Measurements from ENCODE around the gene C9orf153.
"Not testable (repeated sequence)": the region's sequence is repeated elsewhere in the genome, so short reads cannot be mapped to it uniquely, and the experiment has no call there.

The C9orf153 gene

DNA sequence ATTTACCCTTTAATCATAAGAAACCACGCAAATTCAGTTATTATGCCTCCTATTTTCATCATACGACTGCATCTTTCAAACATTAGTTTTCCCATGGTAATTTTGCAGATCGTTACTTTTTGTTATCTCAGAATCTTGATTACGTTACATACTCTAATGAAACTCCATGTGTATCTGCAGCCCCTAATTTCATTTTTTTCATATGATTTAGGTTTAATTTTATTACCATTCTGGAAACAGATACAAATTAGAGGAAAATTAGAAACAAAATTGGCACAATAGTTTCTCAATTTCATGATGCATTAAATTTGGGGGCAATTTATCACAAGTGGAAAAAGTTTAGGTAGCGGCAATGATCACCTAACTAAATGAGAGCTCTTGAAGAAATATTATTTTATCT lies 52.3 kb downstream of the C9orf153 start:
- no peak for DNase-seq
- in situ Hi-C loops (cut with HindIII; ENCODE audit: low pct_ligation_motif_present, low pct_unique_long_range_greater_than_20kb, low sequenced_read_pairs): no loop called here

DNA sequence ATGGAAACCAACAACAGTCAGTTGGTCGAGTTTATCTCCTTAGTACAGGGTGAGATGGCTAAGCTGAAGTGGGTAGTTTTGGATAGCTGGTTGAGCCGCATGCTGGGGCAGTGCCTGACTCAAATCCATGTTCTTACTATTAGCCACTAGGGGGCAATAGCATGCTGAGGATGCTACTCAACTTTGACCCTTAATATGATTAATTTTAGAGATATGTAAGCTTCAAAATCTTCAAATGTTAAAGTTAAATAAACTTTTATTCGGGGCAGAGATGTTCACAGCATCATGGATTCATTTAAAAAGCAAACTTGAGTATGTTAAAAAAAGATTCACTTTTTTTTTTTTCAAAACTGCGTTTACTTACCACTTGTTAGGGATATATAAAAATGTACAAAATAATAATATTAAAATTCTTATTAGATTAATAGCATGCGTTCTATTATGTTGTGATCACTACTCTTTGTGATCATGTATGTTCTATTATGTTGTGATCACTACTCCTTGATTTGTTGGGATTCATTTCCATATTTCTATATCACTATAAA lies 57.0 kb downstream of the C9orf153 start:
- in situ Hi-C loops (cut with HindIII; ENCODE audit: low pct_ligation_motif_present, low pct_unique_long_range_greater_than_20kb, low sequenced_read_pairs): no loop called here
- DNase-seq: peak; percentile 43

DNA sequence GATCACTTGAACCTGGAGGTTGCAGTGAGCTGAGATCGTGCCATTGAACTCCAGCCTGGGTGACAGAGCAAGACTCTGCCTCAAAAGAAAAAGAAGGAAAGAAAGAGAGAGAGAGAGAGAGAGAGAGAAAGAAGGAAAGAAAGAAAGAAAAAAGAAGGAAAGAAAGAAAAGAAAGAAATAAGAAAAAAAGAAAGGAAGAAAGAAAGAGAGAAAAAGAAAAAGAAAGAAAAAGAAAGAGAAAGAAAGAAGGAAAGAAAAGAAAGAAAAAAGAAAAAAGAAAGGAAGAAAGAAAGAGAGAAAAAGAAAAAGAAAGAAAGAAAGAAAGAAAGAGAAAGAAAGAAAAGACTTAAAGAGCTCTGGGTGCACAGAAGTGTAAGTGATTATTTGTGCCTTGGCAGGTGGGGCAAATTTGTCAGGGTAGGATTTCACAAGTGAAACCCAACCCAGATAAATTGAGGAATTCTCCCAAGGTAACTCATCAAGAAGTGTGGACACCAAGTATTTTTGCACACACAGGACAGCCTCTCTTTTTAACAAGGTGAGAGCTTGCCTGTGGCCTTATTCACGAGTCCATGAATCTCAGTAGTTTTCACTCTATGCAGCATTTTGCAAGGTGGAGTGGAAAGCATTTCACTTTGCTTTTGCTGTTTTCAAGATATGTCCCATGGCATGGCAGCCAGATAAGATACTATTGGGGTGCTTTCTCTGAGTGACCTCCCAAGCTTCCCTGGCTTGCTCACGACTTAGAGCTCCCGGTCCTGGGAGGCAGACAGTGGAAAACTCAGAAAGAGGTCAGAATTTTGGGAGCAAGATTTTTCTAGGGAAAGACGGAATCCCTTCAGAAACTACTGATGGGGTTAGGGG lies 57.8 kb downstream of the C9orf153 start:
- in situ Hi-C loops (cut with HindIII; ENCODE audit: low pct_ligation_motif_present, low pct_unique_long_range_greater_than_20kb, low sequenced_read_pairs): no loop called here

DNA sequence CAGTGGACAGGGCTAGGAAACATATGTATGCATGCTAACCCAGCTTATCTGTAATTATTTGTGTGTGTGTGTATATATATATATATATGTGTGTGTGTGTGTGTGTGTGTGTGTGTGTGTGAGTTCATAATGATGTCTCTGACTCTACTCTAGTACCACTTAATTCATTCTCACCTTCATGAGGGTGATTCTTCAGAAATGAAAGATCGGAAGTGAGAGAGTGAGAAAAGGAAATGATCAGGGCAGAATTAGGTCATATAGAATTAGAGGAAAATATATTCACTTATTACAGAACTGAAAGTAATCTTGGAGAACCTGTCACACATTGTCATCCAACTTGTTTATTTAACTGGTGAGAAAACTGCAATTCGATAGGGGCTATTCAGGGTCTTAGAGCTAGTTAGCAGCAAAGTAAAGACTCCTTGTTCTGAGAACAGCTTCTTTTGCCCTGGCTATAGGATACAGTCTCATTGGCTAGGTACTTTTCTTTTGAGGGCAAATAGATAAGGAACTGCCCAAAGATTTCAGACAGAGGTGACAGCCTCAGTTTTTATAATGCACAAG lies 58.8 kb downstream of the C9orf153 start:
- DNase-seq: no peak
- in situ Hi-C loops (cut with HindIII; ENCODE audit: low pct_ligation_motif_present, low pct_unique_long_range_greater_than_20kb, low sequenced_read_pairs): no loop called here

More for the DNA sequence above, 57.8 kb downstream of the C9orf153 start:
- DNase-seq: no peak

DNA sequence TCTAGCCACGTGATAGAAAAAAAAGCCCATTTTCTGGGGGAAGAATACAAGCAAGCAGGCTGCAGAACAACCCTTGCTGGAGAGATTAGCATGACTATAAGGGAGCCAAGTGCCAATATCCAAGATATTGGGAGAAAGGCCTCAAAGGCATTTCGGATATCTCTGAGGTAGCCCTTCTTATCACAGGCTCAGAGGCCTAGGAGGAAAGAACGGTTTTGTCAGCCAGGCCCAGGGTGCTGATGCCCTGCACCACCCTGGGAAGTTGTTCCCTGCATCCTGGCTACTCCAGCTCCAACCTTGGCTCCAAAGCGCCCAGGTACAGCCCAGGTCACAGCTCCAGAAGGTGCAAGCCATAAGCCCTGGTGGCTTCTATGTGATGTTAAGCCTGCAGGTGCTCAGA lies 66.4 kb downstream of the C9orf153 start:
- no peak for DNase-seq
- in situ Hi-C loops (cut with HindIII; ENCODE audit: low pct_ligation_motif_present, low pct_unique_long_range_greater_than_20kb, low sequenced_read_pairs): no loop called here

DNA sequence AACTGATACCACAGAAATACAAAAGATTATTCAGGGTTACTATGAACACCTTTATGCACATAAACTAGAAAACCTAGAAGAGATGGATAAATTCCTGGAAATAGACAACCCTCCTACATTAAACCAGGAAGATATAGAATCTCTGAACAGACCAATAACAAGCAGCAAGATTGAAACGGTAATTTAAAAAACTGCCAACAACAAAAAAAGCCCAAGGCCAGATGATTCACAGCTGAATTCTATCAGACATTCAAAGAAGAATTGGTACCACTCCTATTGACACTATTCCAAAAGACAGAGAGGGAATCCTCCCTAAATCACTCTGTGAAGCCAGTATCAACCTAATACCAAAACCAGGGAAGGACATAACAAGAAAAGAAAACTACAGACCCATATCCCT lies 68.8 kb downstream of the C9orf153 start:
- in situ Hi-C loops (cut with HindIII; ENCODE audit: low pct_ligation_motif_present, low pct_unique_long_range_greater_than_20kb, low sequenced_read_pairs): not testable (repeated sequence)

DNA sequence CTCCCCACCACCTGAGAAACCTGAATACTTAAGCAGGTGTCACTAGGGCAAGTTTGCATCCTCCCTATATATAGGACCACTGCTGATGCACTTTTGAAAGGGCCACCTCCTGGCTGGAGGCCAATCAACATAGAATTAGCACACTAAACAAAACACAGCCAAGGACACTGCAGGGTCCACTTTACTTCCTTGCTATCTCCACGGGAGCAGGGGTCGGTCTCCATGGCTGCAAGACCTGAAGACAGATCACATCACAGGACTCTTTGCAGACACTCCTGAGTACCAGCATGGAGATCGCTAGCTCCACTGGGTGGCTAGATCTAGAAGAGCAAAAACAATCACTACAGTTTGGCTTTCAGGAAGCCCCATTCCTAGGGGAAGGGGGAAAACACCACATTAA lies 72.3 kb downstream of the C9orf153 start:
- in situ Hi-C loops (cut with HindIII; ENCODE audit: low pct_ligation_motif_present, low pct_unique_long_range_greater_than_20kb, low sequenced_read_pairs): no loop called here
- peak; percentile 10 for DNase-seq

More for the DNA sequence above, 68.8 kb downstream of the C9orf153 start:
- DNase-seq: not testable (repeated sequence)

DNA sequence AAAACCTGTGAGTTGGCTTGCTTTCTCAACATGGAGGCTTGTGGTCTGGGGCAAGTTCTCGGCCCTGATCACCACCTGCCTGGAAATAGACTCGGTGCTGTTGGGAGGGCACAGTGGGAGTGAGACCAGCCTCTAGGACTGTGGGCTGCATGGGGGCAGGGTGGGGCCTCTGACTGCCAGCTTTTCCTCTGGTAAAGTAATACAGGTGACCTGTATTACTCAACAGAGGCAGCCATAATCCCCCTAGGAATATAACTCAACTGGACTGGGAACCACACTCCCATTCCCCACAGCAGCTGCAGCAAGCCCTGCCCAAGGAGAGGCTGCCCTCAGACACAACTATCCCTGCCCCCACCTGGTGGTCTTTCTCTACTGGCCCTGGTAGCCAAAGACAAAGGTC lies 72.8 kb downstream of the C9orf153 start:
- in situ Hi-C loops (cut with HindIII; ENCODE audit: low pct_ligation_motif_present, low pct_unique_long_range_greater_than_20kb, low sequenced_read_pairs): no loop called here
- no peak for DNase-seq

DNA sequence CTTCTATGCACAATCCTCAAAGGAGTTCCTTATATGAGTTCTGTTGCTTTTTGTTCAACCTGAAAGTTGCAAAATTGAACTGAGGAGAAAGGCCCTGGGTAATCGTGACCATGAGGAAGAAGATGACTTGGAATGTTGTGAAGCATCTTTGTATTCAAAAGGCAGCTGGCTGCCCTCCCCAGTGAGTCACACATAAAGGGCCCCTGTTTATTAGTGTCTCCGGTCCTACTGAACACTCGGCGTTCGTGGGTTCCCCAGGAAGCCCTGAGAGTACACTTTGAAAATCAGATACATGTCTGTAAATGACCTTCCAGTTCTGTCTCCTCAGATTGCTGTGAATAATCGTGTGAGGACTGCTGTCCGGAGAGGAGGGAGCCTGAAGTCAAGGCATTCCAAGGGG lies 73.6 kb downstream of the C9orf153 start:
- no peak for DNase-seq
- in situ Hi-C loops (cut with HindIII; ENCODE audit: low pct_ligation_motif_present, low pct_unique_long_range_greater_than_20kb, low sequenced_read_pairs): no loop called here

DNA sequence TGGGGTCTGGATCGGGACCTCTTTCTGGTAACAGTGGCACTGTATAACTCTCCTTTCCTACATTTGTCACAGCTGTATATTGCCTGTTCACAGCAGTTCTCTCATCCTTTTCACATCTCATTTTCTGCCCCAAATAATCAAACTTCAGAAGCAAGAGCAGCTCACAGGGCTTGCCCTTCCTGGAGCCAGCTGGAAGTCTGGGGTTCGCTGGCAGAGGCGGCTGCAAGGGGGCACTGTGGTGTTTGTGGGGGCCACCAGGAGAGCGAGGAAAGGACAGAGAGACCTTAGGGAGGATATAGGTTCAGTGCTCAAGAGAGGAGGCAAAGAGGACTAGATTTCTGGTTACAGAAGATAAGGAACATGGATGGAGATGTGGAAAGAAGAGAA lies 75.3 kb downstream of the C9orf153 start:
- in situ Hi-C loops (cut with HindIII; ENCODE audit: low pct_ligation_motif_present, low pct_unique_long_range_greater_than_20kb, low sequenced_read_pairs): no loop called here

DNA sequence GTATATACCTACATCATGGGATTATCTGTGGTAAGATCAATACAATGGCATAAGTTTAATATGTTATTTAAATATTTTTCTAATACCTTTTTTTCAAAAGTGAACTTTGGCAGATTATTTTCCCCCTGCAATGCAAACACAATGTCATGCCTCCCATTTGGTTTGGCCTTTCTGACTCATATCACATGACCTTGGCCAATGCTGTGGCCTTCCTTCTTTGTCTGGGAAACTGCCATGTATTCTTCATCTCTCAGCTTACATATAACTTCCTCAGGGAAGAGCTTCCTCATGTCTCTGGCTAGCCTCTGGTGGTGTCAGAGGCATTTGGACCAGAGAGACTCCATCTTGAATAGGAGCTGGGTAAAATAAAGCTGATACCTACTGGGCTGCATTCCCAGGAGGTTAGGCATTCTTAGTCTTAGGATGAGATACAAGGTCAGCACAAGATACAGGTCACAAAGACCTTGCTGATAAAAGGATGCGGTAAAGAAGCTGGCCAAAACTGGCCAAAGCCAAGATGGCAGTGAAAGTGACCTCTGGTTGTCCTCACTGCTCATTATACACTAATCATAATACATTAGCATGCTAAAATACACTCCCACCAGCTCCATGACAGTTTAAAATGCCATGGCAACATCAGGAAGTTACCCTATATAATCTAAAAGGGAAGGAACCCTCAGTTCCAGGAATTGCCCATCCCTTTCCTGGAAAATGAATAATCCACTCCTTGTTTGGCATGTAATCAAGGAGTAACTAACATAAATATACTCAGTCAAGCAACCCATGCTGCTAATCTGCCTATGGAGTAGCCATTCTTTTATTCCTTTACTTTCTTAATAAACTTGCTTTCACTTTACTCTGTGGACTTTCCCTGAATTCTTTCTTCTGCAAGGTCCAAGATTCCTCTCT lies 76.0 kb downstream of the C9orf153 start:
- no peak for DNase-seq
- in situ Hi-C loops (cut with HindIII; ENCODE audit: low pct_ligation_motif_present, low pct_unique_long_range_greater_than_20kb, low sequenced_read_pairs): no loop called here

More for the DNA sequence above, 75.3 kb downstream of the C9orf153 start:
- DNase-seq: no peak

DNA sequence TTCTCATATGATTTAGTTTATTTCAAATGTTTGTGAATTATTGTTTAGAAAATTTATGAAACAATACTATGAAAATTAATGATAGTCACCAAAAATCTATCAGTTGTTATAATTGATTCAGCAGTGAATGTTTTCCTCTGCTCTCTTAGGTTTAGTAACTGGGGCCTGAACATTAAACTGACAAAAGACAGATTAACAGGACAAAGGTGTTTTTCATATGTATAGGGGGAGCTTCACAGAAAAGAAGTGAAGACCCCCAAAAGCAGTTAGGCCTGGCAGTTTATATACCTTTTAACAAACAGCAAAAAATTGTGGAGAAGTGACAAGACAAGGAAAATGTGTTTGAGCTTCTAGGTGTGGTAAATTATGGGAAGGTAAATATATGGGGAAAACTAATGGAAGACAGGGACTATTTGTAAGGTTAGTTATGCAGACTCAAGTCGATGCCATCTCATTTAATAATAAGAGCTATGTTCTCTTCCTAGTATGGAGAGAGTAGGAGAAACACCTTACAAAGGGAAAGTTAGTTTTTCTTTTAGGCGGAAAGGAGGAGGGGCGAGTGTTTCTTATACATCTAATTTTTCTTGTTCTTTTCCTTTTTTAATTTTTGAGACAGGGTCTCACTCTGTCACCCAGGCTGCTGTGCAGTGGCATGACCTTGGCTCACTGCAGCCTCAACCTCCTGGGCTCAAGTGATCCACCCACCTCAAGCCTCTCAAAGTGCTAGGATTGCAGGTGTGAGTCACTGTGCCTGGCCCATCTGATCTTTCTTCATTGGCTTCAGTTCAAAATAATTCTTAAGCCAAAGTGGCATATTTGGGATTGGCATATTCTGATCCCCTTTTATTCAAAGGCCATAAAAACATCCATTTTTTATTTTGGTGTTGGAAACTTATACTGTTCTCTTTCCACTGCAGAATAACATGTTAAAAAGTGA lies 77.8 kb downstream of the C9orf153 start:
- DNase-seq: no peak
- in situ Hi-C loops (cut with HindIII; ENCODE audit: low pct_ligation_motif_present, low pct_unique_long_range_greater_than_20kb, low sequenced_read_pairs): no loop called here

DNA sequence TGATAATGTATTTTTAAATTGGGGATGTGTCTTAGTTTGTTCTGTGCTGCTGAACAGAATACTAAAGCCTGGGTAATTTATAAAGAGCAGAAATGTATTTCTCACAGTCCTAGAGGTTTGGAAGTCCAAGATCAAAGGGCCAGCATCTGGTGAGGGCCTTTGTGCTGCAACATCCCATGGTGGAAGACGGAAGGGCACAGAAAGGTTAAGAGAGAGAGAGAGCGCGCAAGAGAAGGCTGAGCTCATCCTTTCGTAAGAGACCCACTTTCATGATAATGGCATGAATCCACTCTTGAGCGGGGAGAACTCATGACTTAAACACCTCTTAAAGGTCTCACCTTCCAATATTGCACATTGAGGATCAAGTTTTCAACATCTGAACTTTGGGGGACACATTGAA lies 81.0 kb downstream of the C9orf153 start:
- DNase-seq: no peak
- in situ Hi-C loops (cut with HindIII; ENCODE audit: low pct_ligation_motif_present, low pct_unique_long_range_greater_than_20kb, low sequenced_read_pairs): no loop called here

DNA sequence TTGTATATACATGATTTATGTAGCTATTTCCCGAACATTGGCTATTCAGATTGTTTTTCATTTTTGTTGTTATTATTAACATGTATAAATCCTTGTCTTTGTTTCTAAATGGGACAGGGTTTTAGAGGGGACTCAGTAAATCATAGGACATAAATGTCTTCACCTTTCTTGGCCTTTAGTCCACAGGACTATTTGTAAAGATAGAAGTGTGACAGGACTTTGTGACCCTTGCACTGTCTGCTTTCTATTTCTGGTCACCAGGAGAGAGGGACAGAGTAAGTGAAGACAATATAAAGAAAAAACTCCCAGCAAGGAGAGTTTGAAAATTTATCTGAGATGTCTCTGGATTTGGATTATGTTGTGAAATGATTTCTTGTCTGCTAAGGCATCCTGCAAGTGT lies 81.5 kb downstream of the C9orf153 start:
- no peak for DNase-seq
- in situ Hi-C loops (cut with HindIII; ENCODE audit: low pct_ligation_motif_present, low pct_unique_long_range_greater_than_20kb, low sequenced_read_pairs): no loop called here

DNA sequence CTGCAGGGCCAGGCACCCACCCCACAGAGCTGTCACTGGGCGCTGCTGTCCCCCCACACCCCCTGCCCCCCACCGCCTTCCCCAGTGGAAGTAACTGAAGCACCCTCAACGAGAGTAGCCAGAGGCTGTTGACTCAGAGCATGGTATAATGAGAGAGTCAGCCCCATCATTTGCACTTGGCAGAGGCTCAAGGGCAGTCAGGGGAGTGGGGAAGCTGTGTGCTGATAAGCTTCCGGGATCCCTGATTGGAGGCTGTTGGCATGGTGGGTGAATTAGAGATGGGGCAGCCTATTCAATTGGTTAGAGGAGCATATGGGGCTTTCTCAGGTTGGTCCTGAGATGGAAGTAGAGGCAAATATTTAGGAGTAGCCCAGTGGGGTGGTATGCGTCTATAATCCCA lies 83.0 kb downstream of the C9orf153 start:
- DNase-seq: no peak
- in situ Hi-C loops (cut with HindIII; ENCODE audit: low pct_ligation_motif_present, low pct_unique_long_range_greater_than_20kb, low sequenced_read_pairs): no loop called here

DNA sequence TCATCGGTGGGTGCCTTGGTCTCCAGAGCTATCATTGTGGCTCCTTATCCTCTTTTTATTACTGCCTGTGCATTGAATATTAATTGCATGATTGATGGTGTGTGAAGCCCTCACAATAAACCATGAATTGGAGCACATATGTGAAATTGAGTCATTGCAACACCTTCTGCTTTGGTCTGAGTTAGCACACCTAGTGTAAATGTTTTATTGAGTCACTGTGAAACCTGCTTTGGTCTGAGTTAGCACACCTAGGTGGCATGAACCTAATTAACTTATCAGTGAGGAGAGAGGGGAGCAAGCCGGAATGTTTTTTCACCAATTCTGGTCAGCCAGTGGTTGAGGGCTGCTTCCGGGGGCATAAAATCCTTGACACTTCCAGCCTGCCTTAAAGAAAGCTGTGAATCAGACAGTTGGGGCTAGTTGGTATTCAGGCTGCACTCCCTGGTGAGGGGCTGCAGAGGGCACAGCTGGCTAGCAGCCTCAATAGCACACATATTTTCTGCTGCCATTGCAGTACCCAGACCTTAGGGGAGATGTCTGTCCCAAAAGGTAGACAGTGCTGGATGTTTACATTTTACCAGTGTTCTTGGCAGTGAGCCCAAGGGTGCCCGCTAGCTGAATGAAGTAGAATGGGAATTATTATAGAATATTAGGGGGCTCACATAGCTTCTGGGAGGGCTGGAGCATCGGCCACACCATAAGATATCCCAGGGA lies 83.6 kb downstream of the C9orf153 start:
- no peak for DNase-seq
- in situ Hi-C loops (cut with HindIII; ENCODE audit: low pct_ligation_motif_present, low pct_unique_long_range_greater_than_20kb, low sequenced_read_pairs): no loop called here

DNA sequence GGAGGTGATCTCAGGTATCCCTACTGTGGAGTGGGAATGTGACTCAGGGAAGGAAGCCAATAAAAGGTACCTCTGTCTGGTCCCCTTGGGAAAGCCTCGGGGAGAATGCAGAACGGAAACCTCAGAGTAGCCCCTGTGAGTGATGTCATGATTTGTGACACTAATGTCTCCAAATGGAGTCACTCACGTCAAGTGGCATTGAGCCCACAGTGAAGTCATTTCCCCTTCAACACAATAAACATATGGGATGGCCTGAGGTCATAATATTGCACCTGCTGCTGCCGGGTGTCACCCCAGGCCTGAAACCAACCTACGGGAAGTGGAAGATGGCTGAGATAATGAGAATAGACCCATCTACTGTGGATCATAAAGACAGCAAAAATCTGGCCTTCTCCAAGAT lies 84.2 kb downstream of the C9orf153 start:
- in situ Hi-C loops (cut with HindIII; ENCODE audit: low pct_ligation_motif_present, low pct_unique_long_range_greater_than_20kb, low sequenced_read_pairs): no loop called here
- no peak for DNase-seq
